HG02973 (cell line): ENCODE results near the gene MRC2.
A peak's percentile ranks its signal among the peaks of the same experiment; 100 is the strongest.
"Not testable (repeated sequence)": the region's sequence is repeated elsewhere in the genome, so short reads cannot be mapped to it uniquely, and the experiment has no call there.

Experiments
- ATAC-seq: cut with Tn5 transposase; IDR thresholded peaks from one replicate; pipeline ENCODE4 v1.9.1; 2021; ENCODE audit warnings: moderate library complexity; ENCODE audit not compliant: unreplicated experiment

The MRC2 gene, protein sequence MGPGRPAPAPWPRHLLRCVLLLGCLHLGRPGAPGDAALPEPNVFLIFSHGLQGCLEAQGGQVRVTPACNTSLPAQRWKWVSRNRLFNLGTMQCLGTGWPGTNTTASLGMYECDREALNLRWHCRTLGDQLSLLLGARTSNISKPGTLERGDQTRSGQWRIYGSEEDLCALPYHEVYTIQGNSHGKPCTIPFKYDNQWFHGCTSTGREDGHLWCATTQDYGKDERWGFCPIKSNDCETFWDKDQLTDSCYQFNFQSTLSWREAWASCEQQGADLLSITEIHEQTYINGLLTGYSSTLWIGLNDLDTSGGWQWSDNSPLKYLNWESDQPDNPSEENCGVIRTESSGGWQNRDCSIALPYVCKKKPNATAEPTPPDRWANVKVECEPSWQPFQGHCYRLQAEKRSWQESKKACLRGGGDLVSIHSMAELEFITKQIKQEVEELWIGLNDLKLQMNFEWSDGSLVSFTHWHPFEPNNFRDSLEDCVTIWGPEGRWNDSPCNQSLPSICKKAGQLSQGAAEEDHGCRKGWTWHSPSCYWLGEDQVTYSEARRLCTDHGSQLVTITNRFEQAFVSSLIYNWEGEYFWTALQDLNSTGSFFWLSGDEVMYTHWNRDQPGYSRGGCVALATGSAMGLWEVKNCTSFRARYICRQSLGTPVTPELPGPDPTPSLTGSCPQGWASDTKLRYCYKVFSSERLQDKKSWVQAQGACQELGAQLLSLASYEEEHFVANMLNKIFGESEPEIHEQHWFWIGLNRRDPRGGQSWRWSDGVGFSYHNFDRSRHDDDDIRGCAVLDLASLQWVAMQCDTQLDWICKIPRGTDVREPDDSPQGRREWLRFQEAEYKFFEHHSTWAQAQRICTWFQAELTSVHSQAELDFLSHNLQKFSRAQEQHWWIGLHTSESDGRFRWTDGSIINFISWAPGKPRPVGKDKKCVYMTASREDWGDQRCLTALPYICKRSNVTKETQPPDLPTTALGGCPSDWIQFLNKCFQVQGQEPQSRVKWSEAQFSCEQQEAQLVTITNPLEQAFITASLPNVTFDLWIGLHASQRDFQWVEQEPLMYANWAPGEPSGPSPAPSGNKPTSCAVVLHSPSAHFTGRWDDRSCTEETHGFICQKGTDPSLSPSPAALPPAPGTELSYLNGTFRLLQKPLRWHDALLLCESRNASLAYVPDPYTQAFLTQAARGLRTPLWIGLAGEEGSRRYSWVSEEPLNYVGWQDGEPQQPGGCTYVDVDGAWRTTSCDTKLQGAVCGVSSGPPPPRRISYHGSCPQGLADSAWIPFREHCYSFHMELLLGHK (N-terminal part only)

DNA sequence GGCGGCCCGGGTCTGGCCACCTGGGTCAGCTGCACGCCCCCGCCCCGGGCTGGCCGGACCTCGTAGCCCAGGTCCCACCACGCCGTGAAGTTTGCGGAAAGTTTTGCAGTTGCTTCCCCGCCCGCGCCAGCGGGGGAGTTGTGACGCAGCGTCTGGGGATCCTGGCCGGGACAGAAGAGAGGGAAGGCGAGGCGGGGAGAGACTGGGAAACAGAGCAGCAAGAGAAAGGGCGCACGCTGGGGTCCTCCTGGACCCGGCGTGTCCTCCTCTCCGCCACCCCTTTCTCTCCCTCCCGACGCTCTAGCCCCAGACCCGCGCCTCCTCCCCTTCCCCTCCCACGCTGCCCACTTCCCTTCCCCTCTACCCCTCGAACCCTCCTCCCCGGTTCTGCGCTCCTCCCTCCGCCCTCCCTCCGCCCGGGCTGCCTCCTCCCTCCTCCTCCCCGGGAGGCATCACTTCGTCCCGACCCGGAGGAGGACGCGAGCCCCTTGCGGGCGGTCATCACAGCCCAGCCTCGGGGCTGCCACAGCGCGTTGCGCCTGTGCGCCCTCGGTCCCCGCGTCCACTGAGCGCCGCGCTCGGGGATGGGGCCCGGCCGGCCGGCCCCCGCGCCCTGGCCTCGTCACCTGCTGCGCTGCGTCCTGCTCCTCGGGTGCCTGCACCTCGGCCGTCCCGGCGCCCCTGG is at the start of gene MRC2:
Gene MRC2 (plus strand): TSS at position 452 of the 685 bp plus-strand sequence. CDS start 133 bp downstream, at position 585.
- ATAC-seq, result no peak

DNA sequence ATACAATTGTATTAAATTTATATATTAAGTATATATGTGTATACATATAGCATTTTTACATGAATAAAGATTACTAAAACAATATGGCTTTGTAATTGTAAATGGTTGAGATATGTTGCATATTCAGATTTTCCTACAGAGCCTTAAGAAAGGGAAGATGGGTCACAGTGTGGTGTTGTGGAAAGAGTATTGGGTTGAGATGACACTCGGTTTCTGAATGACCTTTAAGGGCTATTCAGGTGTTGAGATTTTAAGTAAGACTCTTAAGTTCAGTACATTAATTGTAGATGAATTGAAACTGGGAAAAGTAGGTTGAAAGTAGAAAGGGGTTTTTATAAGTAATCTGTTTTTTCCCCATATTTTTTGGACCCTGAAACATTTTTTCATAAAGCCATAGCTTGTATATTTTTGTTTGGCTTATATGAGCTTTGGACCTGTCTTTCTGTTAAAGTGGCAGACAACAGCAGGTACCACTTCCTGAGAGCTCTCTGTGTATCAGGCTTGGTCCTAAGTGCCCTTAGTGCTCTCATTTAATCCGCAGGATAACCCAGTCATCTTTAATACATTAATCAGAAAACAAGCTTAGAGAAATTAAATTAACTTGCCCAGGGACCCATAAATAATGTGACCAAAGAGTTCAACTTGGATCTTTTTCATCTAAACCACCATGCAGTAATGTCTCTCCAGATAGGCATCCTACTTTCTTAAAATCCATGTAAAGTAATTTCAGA is 48.5 kb upstream of the MRC2 start:
- no peak for ATAC-seq

DNA sequence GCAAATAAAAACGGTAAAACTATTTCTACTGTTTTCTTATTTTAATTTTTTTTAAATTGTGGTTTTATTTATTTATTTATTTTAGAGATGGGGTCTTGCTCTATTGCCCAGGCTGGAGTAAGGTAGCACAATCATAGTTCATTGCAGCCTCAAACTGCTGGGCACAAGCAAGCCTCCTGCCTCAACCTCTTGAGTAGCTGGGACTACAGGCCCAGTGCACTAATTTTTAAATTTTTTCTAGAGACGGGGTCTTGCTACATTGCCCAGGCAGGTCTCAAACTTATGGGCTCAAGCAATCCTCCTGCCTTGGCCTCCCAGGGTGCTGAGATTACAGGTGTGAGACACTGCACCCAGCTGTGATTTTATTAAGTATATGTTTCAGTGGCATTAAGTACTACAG is 46.5 kb upstream of the MRC2 start:
- no peak for ATAC-seq

DNA sequence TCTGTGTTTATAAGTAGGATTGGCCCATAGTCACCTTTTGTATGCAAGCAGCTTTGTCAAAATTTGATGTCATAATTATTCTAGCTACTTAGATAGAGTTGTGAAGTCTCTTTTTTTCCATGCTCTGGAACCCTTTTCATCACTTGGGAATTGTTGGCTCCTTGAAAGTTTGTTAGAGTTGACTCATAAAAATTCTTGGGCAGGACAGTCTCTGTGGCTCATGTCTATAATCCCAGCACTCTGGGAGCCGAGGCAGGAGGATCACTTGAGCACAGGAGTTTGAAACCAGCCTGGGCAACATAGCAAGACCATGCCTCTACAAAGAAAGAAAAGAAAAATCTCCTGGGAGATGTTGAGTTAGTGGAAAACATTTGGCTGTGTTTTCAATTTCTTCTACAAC is 45.7 kb upstream of the MRC2 start:
- ATAC-seq, result no peak

DNA sequence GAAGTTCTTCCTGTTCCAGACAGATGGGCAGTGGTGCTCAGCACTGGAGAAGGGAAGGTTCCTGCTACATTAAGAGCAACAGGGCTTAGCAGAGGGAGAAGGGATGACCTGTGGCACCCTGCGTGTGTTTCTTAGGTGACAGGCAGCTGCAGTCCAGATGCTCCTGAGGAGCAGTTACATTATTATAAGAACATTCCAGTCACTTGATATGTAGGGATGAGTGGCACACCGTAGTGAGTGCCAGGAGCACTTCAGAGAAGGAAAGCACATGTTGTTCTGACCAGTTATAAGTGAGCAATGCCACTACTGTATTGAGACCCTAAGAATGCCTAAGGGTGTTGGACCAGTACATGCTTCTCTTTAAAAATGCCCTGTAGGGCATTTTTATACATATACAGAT is 39.9 kb upstream of the MRC2 start:
- ATAC-seq, result no peak

DNA sequence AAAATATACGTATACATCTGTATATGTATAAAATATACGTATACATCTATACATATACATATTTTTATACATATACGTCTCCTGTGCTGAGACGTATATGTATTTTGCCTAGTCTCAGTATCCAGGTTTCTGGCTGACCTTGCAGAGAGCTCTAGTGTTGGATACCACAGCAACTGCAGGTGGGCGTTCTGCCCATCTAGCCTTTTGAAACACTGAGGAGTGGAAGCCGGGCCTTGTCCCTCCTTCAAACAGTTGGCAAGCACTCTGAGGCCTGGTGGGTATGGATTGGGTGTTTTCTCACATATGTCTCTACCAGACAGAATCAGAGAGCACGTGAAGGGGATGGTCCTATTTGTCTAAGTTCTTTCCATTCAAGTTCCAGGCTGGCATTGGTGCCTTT is 39.4 kb upstream of the MRC2 start:
- no peak for ATAC-seq

DNA sequence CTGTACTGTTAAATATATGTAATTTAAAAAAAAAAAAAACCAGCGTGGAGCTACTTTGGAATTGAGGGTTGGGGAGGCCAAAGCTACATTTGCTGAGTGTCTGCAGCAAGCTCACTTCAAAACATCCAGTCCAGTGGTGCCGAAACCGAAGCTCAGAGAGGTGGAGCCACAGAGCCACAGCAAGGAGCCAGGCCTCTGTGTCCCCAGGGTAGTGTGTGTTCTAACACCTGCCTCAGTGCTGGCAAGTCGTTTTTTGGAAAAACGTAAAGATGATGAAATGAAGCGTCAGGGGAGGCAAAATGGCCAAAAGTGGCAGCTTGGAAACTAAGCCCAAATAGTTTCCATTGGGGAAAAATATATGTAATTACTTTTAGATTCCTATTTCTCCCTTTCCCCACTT is 36.1 kb upstream of the MRC2 start:
- no peak for ATAC-seq

DNA sequence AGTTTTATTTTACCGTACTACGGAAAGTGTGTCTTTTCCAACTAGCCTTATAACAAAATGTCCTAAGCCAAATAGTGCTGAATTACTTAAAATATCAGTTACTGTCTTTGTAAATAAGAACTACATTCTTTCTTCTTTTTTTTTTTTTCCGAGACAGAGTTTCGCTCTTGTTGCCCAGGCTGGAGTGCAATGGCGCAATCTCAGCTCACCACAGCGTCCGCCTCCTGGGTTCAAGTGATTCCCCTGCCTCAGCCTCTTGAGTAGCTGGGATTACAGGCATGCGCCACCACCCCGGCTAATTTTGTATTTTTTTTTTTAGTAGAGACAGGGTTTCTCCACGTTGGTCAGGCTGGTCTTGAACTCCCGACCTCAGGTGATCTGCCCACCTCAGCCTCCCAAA is 35.6 kb upstream of the MRC2 start:
- not testable (repeated sequence) for ATAC-seq

DNA sequence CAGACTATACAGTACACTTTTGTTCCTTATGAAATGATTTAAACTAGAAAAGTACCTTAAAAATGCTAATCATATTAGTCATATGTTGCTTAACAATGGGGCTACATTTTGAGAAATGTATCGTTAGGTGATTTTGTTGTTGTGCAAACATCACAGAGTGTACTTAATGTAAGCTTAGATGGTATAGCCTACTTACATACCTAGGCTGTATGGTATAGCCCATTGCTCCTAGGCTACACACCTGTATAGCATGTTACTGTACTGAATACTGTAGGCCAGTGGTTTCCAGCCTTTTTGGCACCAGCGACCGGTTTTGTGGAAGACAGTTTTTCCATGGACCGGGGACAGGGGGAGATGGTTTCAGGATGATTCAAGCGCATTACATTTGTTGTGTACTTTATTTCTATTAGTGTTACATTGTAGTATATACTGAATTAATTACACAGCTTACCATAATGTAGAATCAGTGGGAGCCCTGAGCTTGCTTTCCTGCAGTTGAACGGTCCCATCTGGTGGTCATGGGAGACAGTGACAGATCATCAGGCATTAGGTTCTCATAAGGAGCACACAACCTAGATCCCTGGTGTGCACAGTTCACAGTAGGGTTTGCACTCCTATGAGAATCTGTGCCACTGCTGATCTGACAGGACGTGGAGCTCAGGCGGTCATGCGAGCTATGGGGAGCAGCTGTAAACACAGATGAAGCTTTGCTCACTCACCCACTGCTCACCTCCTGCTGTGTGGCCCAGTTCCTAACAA is 35.0 kb upstream of the MRC2 start:
- ATAC-seq, result no peak

DNA sequence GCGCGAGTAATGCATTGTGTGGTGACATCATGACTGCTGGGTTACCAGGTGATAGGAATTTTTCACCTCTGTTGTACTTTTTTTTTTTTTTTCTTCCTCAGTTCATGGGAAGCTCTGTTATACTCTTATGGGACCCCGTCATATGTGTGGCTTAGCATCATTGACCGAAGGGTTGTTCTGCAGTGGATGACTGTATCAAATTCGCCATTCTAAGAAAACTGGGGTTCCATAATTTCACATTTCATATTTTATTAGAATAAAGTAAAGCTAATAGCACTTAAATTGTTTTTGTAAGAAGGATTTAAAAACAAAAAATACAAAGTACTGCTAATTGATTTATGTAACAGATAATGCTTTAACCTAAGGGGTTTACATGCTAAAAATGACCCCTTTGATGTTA is 32.0 kb upstream of the MRC2 start:
- ATAC-seq, result no peak

DNA sequence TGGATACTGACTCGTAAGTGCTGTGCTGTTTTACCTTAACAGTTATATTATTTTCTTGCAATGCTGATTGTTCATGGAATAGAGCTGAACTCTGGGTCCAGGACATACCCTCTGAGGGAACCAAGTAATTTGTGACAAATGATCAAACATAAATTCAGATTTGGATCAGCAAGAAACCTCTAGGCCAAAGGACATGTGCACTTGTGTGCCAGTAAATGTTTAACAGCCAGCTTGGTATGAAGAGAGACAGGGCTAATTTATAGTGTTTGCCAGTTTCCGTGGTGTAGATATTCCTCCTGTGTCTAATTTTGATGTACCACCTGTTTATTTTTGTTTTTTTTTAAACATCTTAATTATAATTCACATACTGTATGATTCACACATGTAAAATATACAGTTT is 30.8 kb upstream of the MRC2 start:
- no peak for ATAC-seq

DNA sequence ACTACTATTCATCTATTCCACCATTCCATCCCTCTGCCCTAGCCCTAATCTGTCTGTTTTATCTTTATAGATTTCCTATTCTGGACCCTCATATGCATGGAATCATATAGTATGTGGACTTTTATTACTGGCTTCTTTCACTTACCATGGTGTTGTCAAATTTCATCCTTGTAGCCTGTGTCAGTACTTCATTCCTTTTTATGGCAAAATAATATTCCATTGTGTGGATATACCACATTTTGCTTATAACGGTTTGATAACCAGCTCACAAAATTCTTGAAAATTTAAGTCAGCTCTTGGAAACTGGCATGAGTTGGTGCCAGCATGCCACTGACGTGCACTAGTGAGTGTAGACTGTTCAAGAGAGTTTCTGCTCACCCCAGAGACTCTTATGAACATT is 30.3 kb upstream of the MRC2 start:
- no peak for ATAC-seq

DNA sequence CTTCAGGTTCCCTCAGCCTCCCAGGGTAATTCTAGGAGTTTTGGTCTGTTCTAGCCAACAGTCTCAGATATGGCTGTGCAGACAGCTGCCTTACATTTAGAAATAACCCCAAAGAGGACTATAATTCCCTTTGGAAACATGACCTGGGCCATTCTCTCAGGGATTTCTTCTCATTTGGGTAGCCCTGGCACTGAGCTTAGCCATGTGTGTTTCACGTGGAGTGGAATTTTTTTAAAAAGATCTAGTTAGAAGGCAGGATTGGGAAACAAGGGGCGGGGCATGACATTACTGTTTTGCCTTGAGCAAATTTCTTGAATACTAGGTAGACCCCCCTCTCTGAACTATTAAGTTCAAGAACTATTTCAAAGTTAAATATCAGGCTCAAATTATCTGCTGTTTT is 29.6 kb upstream of the MRC2 start:
- ATAC-seq, result no peak

DNA sequence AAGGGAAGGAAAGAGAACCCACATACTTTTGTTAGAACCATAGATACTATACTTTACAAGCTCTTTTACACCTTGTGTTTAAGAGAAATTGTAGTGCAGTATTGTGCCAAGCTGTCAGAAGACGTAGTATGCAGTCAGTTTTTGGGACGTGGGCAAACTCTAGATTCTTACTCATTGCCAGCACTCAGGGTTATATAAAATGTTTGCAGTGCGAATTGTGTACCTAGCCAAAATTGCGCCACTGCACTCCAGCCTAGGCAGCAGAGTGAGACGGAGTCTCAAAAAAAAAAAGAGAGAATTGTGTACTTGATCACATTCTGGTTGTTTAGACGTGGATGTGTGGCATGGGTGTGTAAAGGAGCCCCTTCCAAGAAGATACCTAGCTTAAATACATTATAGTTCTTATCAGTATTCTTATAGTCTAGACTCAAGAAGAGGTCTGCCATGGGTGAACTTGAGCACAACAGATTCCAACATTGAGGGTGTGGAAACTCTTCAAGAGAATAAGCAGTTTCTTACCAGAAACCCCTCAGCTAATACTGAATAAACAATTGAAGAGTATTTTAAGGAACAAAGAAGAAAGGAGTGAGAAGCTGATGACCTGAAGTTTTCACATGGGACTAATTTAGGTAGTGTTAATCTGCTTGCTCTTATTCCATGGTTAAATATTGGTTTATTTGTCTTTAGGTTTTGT is 27.4 kb upstream of the MRC2 start:
- no peak for ATAC-seq

DNA sequence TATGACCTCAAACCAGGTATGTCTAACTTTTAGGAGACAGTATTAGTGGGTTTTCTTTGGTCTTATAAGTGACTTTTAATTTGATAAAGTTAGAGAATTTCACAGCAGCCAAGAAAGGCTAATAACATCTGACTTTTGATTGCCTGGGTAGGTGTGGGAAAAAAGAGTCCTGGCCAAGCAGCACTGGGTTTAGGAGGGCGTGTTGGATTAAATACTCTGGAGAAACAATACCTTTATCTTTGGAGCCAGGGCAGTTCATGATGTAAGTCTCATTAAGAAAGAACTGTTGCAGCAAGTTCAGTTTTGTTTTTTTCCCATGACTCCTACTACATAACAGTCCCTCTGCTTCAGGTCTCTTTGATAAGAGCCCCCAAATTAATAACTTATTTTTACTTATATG is 26.7 kb upstream of the MRC2 start:
- ATAC-seq, result no peak

DNA sequence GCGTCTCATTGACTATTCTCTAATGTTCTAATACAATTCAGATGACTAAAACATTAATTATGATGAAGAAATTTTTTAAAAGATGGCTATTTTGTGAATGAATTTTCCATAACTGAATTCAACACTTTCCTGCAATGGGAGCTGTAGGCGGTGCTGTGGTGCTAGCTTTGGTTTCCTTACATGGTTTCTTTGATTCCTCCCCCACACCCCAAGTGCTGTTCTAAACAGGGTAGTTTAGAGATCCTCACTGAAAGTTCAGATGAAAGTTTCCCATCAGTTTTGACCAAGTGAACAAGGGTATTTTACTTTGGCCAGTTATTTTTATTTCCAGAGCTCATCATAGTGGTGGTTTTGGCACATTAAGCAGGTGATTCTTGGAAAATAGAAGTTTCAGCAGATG is 26.0 kb upstream of the MRC2 start:
- ATAC-seq, result no peak

DNA sequence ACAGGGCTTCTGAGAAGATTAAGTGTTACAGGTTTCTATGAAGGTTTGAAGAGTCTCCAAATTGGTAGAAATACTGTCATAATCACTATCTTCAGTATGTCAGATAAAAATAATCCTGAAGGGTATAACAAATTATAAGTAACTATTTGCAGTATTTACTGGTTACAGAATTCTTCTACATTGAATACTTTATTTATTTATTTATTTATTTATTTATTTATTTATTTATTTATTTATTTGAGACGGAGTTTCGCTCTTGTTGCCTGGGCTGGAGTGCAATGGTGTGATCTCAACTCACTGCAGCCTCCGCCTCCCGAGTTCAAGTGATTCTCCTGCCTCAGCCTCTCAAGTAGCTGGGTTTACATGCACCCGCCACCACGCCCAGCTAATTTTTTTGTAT is 23.7 kb upstream of the MRC2 start:
- not testable (repeated sequence) for ATAC-seq

DNA sequence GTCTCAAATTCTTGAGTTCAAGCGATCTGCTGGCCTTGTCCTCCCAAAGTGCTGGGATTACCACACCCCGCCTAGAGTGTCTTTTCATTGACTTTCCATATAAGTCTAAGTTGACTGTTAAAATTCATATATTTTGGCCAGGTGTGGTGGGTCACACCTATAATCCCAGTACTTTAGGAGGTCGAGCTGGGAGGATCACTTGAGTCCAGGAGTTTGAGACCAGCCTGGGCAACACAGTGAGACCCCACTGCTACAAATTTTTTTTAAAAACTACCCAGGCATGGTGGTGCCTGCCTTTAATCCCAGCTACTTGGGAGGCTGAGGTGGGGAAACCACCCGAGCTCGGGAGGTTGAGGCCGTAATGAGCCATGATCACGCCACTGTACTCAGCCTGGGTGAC is 21.9 kb upstream of the MRC2 start:
- ATAC-seq, result no peak

DNA sequence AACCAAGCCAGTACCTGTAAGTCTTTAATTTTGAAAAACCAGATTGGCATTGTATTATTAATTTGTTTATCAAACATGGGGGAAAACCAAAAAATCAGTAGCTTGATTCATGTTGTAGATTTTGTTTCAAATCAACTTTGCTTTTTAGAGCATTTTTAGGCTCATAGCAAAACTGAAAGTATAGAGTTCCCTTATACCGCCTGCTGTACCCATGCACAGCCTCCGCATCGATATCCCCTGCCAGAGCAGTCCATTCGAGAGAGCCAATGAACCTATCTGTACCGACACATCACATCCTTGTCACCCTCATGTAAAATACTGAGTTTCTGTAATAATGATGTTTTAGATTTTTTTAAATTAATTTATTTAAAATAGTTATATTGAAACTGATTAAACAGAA is 16.2 kb upstream of the MRC2 start:
- ATAC-seq, result peak; percentile 81
